Skeletal muscle tissue (tissue), 4 donors: Measurements from ENCODE around the gene DGKD. TPM values are rescaled to one million over a fixed set of nuclear protein-coding genes. Genes with fewer than 3 reads are reported as not detected.
"Not testable (repeated sequence)": the region's sequence is repeated elsewhere in the genome, so short reads cannot be mapped to it uniquely, and the experiment has no call there.

ENCODE experiments used
- H3K27ac ChIP-seq: one replicate; pipeline ENCODE4 v1.7.0; 2013; ENCODE audit warnings: mild to moderate bottlenecking, low read depth, low read length, inconsistent platforms
- H3K27me3 ChIP-seq, 3 donors: one replicate each; pipeline ENCODE4 v1.7.0; 2013; ENCODE audit warnings: low read length in 3 of 3; ENCODE audit not compliant: control insufficient read depth in 3 of 3, insufficient read depth in 3 of 3
- H3K36me3 ChIP-seq, 3 donors: one replicate each; pipeline ENCODE4 v1.7.0; 2013; ENCODE audit warnings: low read length in 3 of 3; ENCODE audit not compliant: control insufficient read depth in 3 of 3, insufficient read depth in 3 of 3
- H3K4me1 ChIP-seq, 3 donors: one replicate each; pipeline ENCODE4 v1.7.0; 2013; ENCODE audit warnings: low read length in 3 of 3, mild to moderate bottlenecking in 3 of 3; ENCODE audit not compliant: control insufficient read depth in 3 of 3, insufficient read depth in 3 of 3
- H3K4me3 ChIP-seq, 3 donors: one replicate each; pipeline ENCODE4 v1.7.0; 2013; ENCODE audit warnings: low read length in 3 of 3
- H3K9ac ChIP-seq, 3 donors: one replicate each; pipeline ENCODE4 v1.7.0; 2013; ENCODE audit warnings: low read length in 3 of 3, mild to moderate bottlenecking in 3 of 3, moderate library complexity in 2 of 3, low read depth in 1 of 3
- H3K9me3 ChIP-seq, 3 donors: one replicate each; pipeline ENCODE4 v1.7.0; 2013; ENCODE audit warnings: low read length in 3 of 3; ENCODE audit not compliant: control insufficient read depth in 3 of 3
- total RNA-seq: library from RNA; depleted of rRNA; stranded (reverse); fragments of >200 nt; gene quantifications from one replicate; pipeline ENCODE4 v1.2.3, GENCODE V29; 2014
- donor health status: Osteomylitis.

Gene DGKD
- total RNA-seq, 1 donor from 2014 or later: 17.2 TPM

DNA sequence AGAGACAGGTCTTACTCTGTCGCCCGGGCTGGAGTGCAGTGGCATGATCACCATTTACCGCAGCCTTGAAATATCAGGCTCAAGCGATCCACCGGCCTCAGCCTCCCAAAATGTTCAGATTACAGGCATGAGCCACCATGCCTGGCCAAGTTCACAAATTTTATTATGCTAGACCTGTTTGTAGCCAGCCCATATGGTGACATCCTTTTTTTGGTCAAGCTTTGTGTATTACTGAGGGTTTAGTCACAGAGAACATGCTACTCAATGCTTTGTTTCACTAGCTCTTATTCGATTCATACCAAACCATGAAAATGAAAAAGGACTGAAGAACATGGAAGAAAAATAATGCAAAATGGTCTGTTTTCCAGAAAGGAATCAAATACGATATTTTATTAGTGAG lies 41.4 kb downstream of the DGKD start:
- Histone ChIP-seq H3K9ac (no peak overlapping the region), H3K27ac (no peak overlapping the region), H3K27me3 (no peaks in the 10 kb centered on the region), H3K4me1 (no peaks in the 10 kb centered on the region), H3K36me3 (peaks cover 0 to 8% (median 4%) of the 10 kb centered on the region in 3 donors), H3K4me3 (no peak overlapping the region), H3K9me3 (no peaks in the 10 kb centered on the region)

GRCh38 chr2:233396726-233397665 lies 42.7 kb downstream of the DGKD start:
- not testable (repeated sequence) for H3K4me1 ChIP-seq, H3K9ac ChIP-seq, H3K9me3 ChIP-seq, H3K27ac ChIP-seq, H3K4me3 ChIP-seq, H3K36me3 ChIP-seq, H3K27me3 ChIP-seq

- H3K4me1 ChIP-seq: no peaks in the 10 kb centered on the region
- H3K36me3 ChIP-seq: peaks cover 0 to 8% (median 5%) of the 10 kb centered on the region in 3 donors
- no peak overlapping the region for H3K4me3 ChIP-seq
- no peak overlapping the region for H3K27ac ChIP-seq
- H3K9me3 ChIP-seq: no peaks in the 10 kb centered on the region
- H3K9ac ChIP-seq: no peak overlapping the region
- no peaks in the 10 kb centered on the region for H3K27me3 ChIP-seq
Measured at GRCh38 chr2:233399306-233400225, 45.3 kb downstream of the DGKD start.

DNA sequence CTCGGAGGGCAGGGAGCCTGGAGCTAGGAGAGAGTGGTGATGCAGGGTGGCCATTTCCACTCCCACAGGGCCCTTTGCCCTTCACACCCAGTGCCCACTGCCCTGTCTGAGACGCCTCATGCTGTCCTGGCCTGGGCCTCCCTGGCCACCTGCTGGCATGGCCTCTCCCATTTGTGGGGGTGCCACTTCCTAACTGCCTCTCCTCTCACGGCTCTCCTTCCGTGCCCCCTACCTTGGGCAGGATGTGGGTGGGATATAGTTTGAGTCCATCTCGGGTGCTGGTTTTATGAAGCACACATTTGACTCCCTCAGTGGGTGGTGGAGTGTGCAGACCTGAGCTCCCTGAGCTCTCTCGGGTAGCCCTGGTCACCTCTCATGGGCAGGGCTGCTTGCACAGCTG lies 46.0 kb downstream of the DGKD start:
- Histone ChIP-seq H3K27me3 (no peaks in the 10 kb centered on the region), H3K9me3 (no peaks in the 10 kb centered on the region), H3K36me3 (peaks cover 0 to 8% (median 5%) of the 10 kb centered on the region in 3 donors), H3K9ac (no peak overlapping the region), H3K27ac (no peak overlapping the region), H3K4me1 (no peaks in the 10 kb centered on the region), H3K4me3 (no peak overlapping the region)

- Histone ChIP-seq H3K9me3 (no peaks in the 10 kb centered on the region), H3K36me3 (peaks cover 0 to 8% (median 5%) of the 10 kb centered on the region in 3 donors)
Measured at GRCh38 chr2:233400961-233401360, 46.7 kb downstream of the DGKD start.

GRCh38 chr2:233402346-233402745 lies 48.1 kb downstream of the DGKD start:
- Histone ChIP-seq H3K36me3 (peaks cover 0 to 8% (median 5%) of the 10 kb centered on the region in 3 donors), H3K9ac (no peak overlapping the region), H3K4me1 (no peaks in the 10 kb centered on the region), H3K27ac (no peak overlapping the region), H3K9me3 (no peaks in the 10 kb centered on the region), H3K4me3 (no peak overlapping the region), H3K27me3 (no peaks in the 10 kb centered on the region)

More at GRCh38 chr2:233400961-233401360, 46.7 kb downstream of the DGKD start:
- no peak overlapping the region for H3K9ac ChIP-seq
- no peak overlapping the region for H3K4me3 ChIP-seq
- H3K4me1 ChIP-seq: no peaks in the 10 kb centered on the region
- H3K27ac ChIP-seq: no peak overlapping the region
- no peaks in the 10 kb centered on the region for H3K27me3 ChIP-seq

GRCh38 chr2:233402789-233403188 lies 48.5 kb downstream of the DGKD start:
- no peak overlapping the region for H3K27ac ChIP-seq
- H3K9me3 ChIP-seq: no peaks in the 10 kb centered on the region
- no peaks in the 10 kb centered on the region for H3K4me1 ChIP-seq
- H3K4me3 ChIP-seq: no peak overlapping the region
- H3K36me3 ChIP-seq: peaks cover 0 to 8% (median 5%) of the 10 kb centered on the region in 3 donors
- H3K27me3 ChIP-seq: no peaks in the 10 kb centered on the region
- no peak overlapping the region for H3K9ac ChIP-seq

GRCh38 chr2:233404222-233404621 lies 49.9 kb downstream of the DGKD start:
- Histone ChIP-seq H3K4me3 (no peak overlapping the region), H3K36me3 (peaks cover 0 to 8% (median 3%) of the 10 kb centered on the region in 3 donors), H3K4me1 (peaks cover 0 to 8% (median 6%) of the 10 kb centered on the region in 3 donors), H3K27ac (no peak overlapping the region), H3K9me3 (no peaks in the 10 kb centered on the region), H3K27me3 (no peaks in the 10 kb centered on the region), H3K9ac (no peak overlapping the region)

DNA sequence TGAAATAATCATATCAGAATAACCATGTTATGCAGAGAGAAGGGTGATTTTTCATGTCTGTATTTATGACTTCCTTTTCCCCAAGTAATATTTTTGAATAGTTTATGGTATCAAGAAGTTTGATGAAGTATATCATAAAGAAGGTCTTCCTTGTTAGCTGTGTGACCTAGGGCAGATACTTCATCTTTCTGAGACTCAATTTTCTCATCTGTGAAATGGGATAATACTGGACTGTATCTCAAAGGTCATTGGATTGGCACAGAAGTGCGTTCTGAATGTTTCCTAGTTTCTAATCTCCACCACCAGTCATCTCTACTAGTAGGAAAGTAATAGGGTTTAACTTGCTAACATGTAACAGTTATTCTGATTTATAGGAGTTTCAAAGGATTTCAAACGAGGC lies 52.6 kb downstream of the DGKD start:
- Histone ChIP-seq H3K4me3 (no peak overlapping the region), H3K9ac (no peak overlapping the region), H3K36me3 (peaks cover 0 to 4% (median 0%) of the 10 kb centered on the region in 3 donors), H3K27ac (no peak overlapping the region), H3K9me3 (peaks cover 0 to 6% (median 0%) of the 10 kb centered on the region in 3 donors), H3K4me1 (peaks cover 0 to 9% (median 8%) of the 10 kb centered on the region in 3 donors), H3K27me3 (no peaks in the 10 kb centered on the region)
